ENCODE measurements around the gene MAST1. TPM values are rescaled to one million over a fixed set of nuclear protein-coding genes. Genes with fewer than 3 reads are reported as not detected.
"Not testable (repeated sequence)": the region's sequence is repeated elsewhere in the genome, so short reads cannot be mapped to it uniquely, and the experiment has no call there.

Gene MAST1
- total RNA-seq, result 0.31 TPM

- DNase-seq (ENCODE audit: low spot score) (no peak), ATAC-seq (no peak)
- intact Hi-C loops (cut with DNase I), result no loop called here
Measured at GRCh38 chr19:12838182-12838885, at the start of gene MAST1. MAST1 (plus strand) TSS chr19:12838515; CDS start chr19:12838573, 58 bp downstream.

GRCh38 chr19:12788682-12789097 lies 49.6 kb upstream of the MAST1 start:
- ATAC-seq (no peak), DNase-seq (ENCODE audit: low spot score) (peak; percentile 90)
- intact Hi-C loops (cut with DNase I), result no loop called here

GRCh38 chr19:12789098-12789903 lies 49.0 kb upstream of the MAST1 start:
- DNase-seq (ENCODE audit: low spot score) (peak; percentile 75), ATAC-seq (no peak)
- intact Hi-C loops (cut with DNase I), result no loop called here

- peak; percentile 99 for DNase-seq (ENCODE audit: low spot score)
- peak; percentile 71 for ATAC-seq
- intact Hi-C loops (cut with DNase I), result no loop called here
Measured at GRCh38 chr19:12789904-12790619, 48.3 kb upstream of the MAST1 start.

GRCh38 chr19:12790628-12791344 lies 47.5 kb upstream of the MAST1 start:
- DNase-seq (ENCODE audit: low spot score) (peak; percentile 60), ATAC-seq (no peak)
- intact Hi-C loops (cut with DNase I), result no loop called here

GRCh38 chr19:12791345-12792050 lies 46.8 kb upstream of the MAST1 start, which contains the start of gene JUNB:
JUNB (plus strand) TSS chr19:12791486; CDS start chr19:12791772, 286 bp downstream.
- intact Hi-C loops (cut with DNase I), result no loop called here
- DNase-seq (ENCODE audit: low spot score), result peak; percentile 99
- ATAC-seq, result peak; percentile 83

GRCh38 chr19:12792051-12792852 lies 46.1 kb upstream of the MAST1 start:
- peak; percentile 82 for DNase-seq (ENCODE audit: low spot score)

GRCh38 chr19:12792853-12793289 lies 45.4 kb upstream of the MAST1 start:
- DNase-seq (ENCODE audit: low spot score) (no peak), ATAC-seq (no peak)
- intact Hi-C loops (cut with DNase I), result no loop called here

More at GRCh38 chr19:12792051-12792852, 46.1 kb upstream of the MAST1 start:
- intact Hi-C loops (cut with DNase I), result no loop called here
- no peak for ATAC-seq

GRCh38 chr19:12793290-12794195 lies 44.8 kb upstream of the MAST1 start:
- DNase-seq (ENCODE audit: low spot score) (peak; percentile 97), ATAC-seq (peak; percentile 64)
- intact Hi-C loops (cut with DNase I), result loop anchor here (2.0 kb wide), 1 partner anchor 17 kb away; no protein-coding TSS in a partner anchor

GRCh38 chr19:12794196-12794941 lies 43.9 kb upstream of the MAST1 start:
- intact Hi-C loops (cut with DNase I), result loop anchor here (2.0 kb wide), 1 partner anchor 18 kb away; no protein-coding TSS in a partner anchor
- no peak for DNase-seq (ENCODE audit: low spot score)

GRCh38 chr19:12794971-12795381 lies 43.3 kb upstream of the MAST1 start:
- ATAC-seq, result no peak
- intact Hi-C loops (cut with DNase I), result loop anchor here (2.0 kb wide), 1 partner anchor 18 kb away; no protein-coding TSS in a partner anchor
- no peak for DNase-seq (ENCODE audit: low spot score)

More at GRCh38 chr19:12794196-12794941, 43.9 kb upstream of the MAST1 start:
- ATAC-seq, result no peak

GRCh38 chr19:12796146-12797071 lies 41.9 kb upstream of the MAST1 start:
- peak; percentile 86 for DNase-seq (ENCODE audit: low spot score)
- intact Hi-C loops (cut with DNase I), result no loop called here
- peak; percentile 41 for ATAC-seq

- DNase-seq (ENCODE audit: low spot score) (no peak), ATAC-seq (no peak)
- intact Hi-C loops (cut with DNase I), result no loop called here
Measured at GRCh38 chr19:12797141-12797587, 41.2 kb upstream of the MAST1 start.

GRCh38 chr19:12797607-12798006 lies 40.7 kb upstream of the MAST1 start:
- ATAC-seq; DNase-seq (ENCODE audit: low spot score); intact Hi-C loops (cut with DNase I): not testable (repeated sequence)
